WERI-Rb-1 (cell line): ENCODE measurements around the gene RTEL1.

ENCODE experiments used
- DNase-seq: peaks from one replicate; pipeline ENCODE4 v3.0.0-alpha.2; 2020
- H3K27ac ChIP-seq: fragments of 250-450 bp; sonication (Bioruptor Pico); 2 replicates; pipeline ENCODE4 v1.5.1; 2020; ENCODE audit warnings: mild to moderate bottlenecking, moderate library complexity
- H3K27me3 ChIP-seq: fragments of 250-450 bp; sonication (Bioruptor Pico); 2 replicates; pipeline ENCODE4 v1.5.1; 2021; ENCODE audit warnings: mild to moderate bottlenecking, low read depth, moderate library complexity; ENCODE audit not compliant: insufficient read depth, severe bottlenecking
- H3K36me3 ChIP-seq: fragments of 250-450 bp; sonication (Bioruptor Pico); 2 replicates; pipeline ENCODE4 v1.5.1; 2020; ENCODE audit warnings: mild to moderate bottlenecking, moderate library complexity
- H3K4me3 ChIP-seq: 2 replicates; pipeline ENCODE4 v1.5.1; 2011; ENCODE audit warnings: low read depth, mild to moderate bottlenecking, control low read depth, low read length
- H3K9me3 ChIP-seq: fragments of 250-450 bp; sonication (Bioruptor Pico); 2 replicates; pipeline ENCODE4 v1.5.1; 2021; ENCODE audit warnings: mild to moderate bottlenecking, moderate library complexity; ENCODE audit not compliant: severe bottlenecking
- CTCF ChIP-seq: IDR thresholded peaks from 2 replicates; pipeline ENCODE4 v1.5.1; 2011; ENCODE audit warnings: low read depth, mild to moderate bottlenecking, control low read depth, inconsistent platforms, low read length

RTEL1 gene

GRCh38 chr20:63743210-63743970, 85.3 kb downstream of the RTEL1 start:
- no peak for TF ChIP-seq CTCF
- H3K36me3 ChIP-seq: peaks cover 7% of the 10 kb centered on the region
- no peak overlapping the region for H3K4me3 ChIP-seq
- DNase-seq: no peak
- no peaks in the 10 kb centered on the region for H3K27me3 ChIP-seq
- H3K9me3 ChIP-seq: no peaks in the 10 kb centered on the region
- no peak overlapping the region for H3K27ac ChIP-seq

GRCh38 chr20:63744158-63744557, 86.0 kb downstream of the RTEL1 start:
- Histone ChIP-seq H3K27me3 (no peaks in the 10 kb centered on the region), H3K4me3 (no peak overlapping the region), H3K36me3 (peaks cover 7% of the 10 kb centered on the region), H3K9me3 (no peaks in the 10 kb centered on the region), H3K27ac (no peak overlapping the region)
- no peak for TF ChIP-seq CTCF
- no peak for DNase-seq

- Histone ChIP-seq H3K27ac (no peak overlapping the region), H3K36me3 (peaks cover 7% of the 10 kb centered on the region), H3K27me3 (no peaks in the 10 kb centered on the region), H3K9me3 (no peaks in the 10 kb centered on the region), H3K4me3 (no peak overlapping the region)
- no peak for DNase-seq
- TF ChIP-seq CTCF: no peak
Observed at GRCh38 chr20:63744574-63745423, 86.7 kb downstream of the RTEL1 start.

GRCh38 chr20:63745424-63745805, 87.3 kb downstream of the RTEL1 start:
- peaks cover 7% of the 10 kb centered on the region for H3K36me3 ChIP-seq
- DNase-seq: no peak
- no peak for TF ChIP-seq CTCF
- no peak overlapping the region for H3K4me3 ChIP-seq
- no peaks in the 10 kb centered on the region for H3K27me3 ChIP-seq
- no peaks in the 10 kb centered on the region for H3K9me3 ChIP-seq
- H3K27ac ChIP-seq: no peak overlapping the region
